ENCODE measurements around the gene CCDC82.

Gene CCDC82

GRCh38 chr11:96306071-96306470 is 83.6 kb downstream of the CCDC82 start:
- DNase-seq: no peak

DNA sequence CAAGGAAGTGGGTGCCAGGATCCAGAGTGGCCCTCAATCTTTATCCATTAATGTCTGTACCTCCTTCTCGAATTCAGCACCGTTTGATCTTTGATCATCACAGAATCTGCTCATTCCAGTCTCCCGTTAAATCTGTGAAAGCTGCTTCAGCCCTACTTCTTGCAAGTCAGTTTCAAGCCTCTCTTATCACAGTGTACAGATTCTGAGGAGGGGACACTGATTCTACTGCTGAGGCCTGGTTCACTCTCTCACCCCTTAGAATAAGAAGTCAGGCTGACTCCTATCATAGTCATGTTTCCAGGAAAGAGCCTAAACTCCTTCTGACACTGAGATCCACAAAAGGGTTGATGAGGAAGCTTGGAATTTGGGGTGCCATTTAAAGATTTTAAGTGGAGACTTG is 85.7 kb downstream of the CCDC82 start:
- DNase-seq: no peak

DNA sequence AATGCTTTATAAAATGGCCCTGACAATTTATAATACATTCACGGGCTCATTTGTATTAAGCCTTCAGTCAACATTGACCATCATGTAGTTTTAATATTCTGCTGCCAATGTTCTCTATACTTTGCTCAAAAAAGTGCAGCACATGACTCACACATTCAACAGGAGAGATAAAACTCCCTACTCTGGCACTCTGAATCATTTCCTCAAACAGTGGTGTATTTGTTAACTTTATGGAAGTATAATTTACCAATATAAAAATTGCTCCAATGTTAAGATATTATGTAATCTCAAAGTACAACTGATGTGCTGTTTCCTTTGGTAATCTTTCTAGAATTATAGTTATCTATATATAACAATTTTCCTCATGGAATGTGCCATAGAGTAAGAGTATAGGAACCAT is 86.6 kb downstream of the CCDC82 start:
- DNase-seq: peak in 1 of 2 donors; percentile 81

All from bone marrow (tissue), 2 donors.